Measurements from ENCODE around the gene PRDM9.
"Not testable (repeated sequence)": the region's sequence is repeated elsewhere in the genome, so short reads cannot be mapped to it uniquely, and the experiment has no call there.

The PRDM9 gene

DNA sequence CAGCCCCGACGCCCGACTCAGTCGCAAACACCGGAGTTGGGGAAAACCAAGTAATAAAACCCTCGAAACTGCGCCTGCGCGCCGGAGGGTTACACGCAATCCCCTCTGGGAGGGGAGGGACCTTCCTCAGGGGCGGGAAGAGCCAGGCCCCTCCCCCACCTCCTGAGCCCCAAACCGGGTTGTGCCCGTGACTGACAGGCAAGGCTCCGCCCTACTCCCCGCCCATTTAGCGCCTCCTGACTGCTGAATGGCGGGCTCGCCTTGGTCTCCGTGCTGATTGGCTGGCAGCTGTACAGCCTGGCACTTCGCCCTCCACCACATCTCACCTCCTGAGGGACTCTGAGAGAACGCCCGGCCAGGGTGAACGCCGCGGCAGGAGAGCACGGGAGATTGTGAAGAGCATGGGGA, at the start of gene PRDM9:
Gene PRDM9 (plus strand): TSS at position 332 of the 408 bp plus-strand sequence. CDS start 1,425 bp downstream, outside the sequence.
- FAIRE-seq (peak; percentile 97), DNase-seq (ENCODE audit: low spot score) (peak; percentile 97)

DNA sequence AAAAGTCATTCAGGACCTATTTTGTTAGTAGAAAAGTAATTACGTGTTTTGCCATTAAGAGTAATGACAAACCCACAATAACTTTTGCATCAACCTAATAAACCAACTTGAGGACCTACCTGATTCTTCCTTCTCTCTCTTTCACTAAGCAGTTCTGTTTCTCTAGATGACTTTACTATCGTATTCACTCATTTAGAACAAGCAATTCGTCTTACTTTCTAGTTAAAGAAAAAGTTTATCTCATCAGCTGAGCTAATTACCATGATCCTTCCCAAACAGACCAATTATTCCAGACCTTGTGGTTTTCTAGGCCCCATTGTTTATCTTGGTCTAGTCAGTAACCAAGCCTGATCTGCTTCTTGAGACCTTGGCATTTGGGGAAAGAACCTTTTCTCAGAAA, 49.6 kb upstream of the PRDM9 start:
- DNase-seq (ENCODE audit: low spot score): no peak
- FAIRE-seq: no peak

GRCh38 chr5:23459214-23459613, 48.2 kb upstream of the PRDM9 start:
- no peak for DNase-seq (ENCODE audit: low spot score)
- FAIRE-seq: no peak

GRCh38 chr5:23461576-23461975, 45.8 kb upstream of the PRDM9 start:
- FAIRE-seq: no peak
- DNase-seq (ENCODE audit: low spot score): no peak

DNA sequence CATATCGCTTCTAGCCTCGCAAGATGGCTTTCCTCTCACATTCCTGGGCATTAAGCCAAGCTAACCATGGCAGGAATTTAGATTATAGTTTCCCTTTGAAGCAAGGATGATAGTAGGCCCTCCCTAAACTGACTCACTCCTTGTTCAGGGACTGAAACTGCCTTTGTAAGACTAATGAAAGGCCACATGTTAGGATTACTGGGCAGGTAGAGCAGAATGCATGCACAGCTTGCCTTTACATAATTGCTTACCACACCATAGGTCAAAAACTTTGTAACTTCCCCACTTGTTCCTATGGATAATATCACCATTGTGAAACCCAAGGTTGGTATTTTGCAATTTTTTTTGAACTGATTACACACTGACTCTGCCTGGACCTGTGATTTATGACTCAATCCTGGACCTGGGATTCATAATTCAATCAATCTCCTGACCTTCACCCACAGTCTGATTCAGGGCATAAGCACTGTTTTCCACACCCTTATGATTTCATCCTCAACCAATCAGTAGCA, 41.0 kb upstream of the PRDM9 start:
- DNase-seq (ENCODE audit: low spot score) (peak; percentile 66), FAIRE-seq (peak; percentile 76)

DNA sequence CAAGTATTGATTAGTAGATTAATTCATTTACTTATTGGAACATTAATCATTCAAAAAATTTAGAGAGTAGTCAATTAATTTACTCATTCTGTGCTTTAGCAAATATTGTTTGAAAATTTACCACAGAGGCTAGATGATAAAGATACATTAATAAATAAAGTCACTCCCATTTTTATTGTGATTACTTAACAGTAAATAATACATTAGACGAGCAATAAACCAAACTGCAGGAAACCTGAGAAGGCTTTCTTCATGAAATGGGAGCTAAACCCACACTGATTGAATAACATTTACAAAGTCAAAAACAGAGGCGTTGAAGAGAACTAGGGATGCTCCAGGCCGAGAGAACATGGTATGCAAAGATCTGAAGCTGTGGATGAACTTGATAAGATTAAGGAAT, 38.8 kb upstream of the PRDM9 start:
- DNase-seq (ENCODE audit: low spot score) (no peak), FAIRE-seq (no peak)

GRCh38 chr5:23473915-23474314, 33.5 kb upstream of the PRDM9 start:
- DNase-seq (ENCODE audit: low spot score) (no peak), FAIRE-seq (no peak)

GRCh38 chr5:23474315-23474714, 33.1 kb upstream of the PRDM9 start:
- no peak for DNase-seq (ENCODE audit: low spot score)
- no peak for FAIRE-seq

DNA sequence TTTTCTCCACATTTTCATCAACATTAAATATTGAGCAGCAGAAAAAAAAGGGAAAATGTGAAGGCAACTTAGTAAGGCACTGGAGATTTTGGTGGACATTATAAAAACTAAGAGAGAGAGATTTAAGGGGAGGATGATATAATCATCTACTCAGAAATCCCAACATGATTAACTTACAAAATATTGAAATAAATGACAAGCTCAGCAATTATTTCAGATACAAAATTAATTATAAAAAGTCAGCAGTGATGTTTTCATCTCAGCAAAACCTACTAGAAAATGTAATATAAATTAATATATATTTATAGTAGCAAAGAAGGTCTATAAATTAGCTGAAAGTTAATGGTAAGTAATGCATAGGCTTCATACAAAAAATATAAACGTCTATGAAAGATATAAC, 30.8 kb upstream of the PRDM9 start:
- FAIRE-seq (no peak), DNase-seq (ENCODE audit: low spot score) (no peak)

DNA sequence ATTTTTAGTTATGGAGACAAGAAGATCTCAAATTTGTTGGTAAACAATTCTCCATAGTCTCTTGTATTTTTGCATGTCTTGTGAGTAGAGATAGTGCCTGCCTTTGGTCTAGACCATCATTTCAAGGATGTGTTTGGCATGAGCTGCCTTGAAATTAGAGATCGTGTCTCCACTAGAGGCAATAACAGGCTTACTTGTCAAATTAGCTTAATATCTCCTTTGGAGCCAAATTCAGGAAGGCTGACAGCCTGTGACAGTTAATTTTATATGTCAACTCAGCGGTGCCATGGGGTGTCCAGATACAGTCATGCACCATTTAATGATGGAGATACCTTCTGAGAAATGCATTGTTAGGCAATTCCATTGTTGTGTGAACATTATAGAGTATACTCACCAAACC, 24.8 kb upstream of the PRDM9 start:
- DNase-seq (ENCODE audit: low spot score) (no peak), FAIRE-seq (peak; percentile 75)

GRCh38 chr5:23483090-23483489, 24.3 kb upstream of the PRDM9 start:
- FAIRE-seq (no peak), DNase-seq (ENCODE audit: low spot score) (no peak)

- DNase-seq (ENCODE audit: low spot score): no peak
- no peak for FAIRE-seq
Measured at GRCh38 chr5:23484096-23484495, 23.3 kb upstream of the PRDM9 start.

- DNase-seq (ENCODE audit: low spot score): not testable (repeated sequence)
- FAIRE-seq: peak; percentile 44
Measured at GRCh38 chr5:23486227-23486626, 21.2 kb upstream of the PRDM9 start.

- no peak for FAIRE-seq
- DNase-seq (ENCODE audit: low spot score): no peak
Measured at GRCh38 chr5:23490993-23491392, 16.4 kb upstream of the PRDM9 start.

- no peak for FAIRE-seq
- no peak for DNase-seq (ENCODE audit: low spot score)
Measured at GRCh38 chr5:23494558-23494957, 12.9 kb upstream of the PRDM9 start.

DNA sequence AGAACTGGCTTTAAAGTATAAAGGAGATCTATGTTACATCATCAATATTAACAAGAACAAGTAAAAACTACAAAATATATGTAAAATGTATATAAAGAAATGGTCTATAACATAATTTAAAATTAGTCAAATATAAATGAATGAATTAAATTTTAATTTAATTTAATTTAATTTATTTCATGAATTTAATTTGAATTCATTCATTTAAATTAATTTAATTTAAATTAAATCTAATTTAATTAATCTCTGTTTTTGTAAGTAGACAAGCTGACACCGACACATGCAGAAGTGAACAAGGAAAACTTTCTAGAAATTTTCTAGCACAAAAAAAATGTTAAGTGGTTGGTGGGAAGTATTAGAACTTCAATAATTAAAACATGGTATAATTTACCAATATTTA, 10.8 kb upstream of the PRDM9 start:
- no peak for FAIRE-seq

DNA sequence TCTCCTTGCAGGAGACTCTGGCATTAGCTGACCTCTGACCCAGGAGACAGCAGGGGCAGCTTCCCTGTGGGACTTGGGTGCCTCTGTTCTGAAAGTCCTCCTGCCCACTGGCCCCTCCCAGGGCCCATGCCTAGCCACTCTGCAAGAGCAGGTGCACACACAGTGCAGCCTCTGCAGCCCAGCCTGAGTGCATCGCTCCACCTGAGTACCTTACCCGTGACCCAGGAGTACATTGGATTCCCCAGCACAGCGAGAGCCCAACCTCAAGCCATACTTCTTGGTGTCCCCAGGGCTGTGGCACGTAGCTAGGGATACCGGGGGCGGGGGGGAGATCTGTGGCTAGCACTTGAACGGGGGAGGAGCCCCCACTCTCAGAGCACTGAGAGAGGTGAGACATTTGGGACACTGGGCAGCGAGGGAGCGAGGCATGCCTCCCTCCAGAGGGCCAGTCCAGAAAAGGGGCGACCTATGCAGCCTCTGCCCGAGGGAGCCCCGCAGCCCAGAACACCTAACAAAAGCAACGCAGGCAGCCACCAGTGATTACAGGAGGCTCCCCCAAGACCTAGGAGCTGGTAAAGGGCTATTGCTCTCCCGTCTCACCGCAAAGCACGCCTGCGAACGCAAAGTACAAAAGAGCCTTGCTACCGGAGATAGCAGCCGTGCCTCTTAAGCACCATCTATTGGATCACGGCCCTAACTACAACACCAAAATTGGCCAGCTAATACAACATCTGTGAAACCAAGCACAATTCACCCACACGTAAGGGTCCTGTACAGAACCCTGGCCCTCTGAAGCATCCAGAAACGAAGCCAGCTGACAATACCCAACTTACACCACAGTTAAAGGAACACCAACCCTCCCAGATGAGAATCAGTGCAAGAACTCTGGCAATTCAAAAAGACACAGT, 826 bp upstream of the PRDM9 start:
- DNase-seq (ENCODE audit: low spot score): peak; percentile 66
- peak; percentile 88 for FAIRE-seq

More for the DNA sequence above, 10.8 kb upstream of the PRDM9 start:
- no peak for DNase-seq (ENCODE audit: low spot score)

- FAIRE-seq: not testable (repeated sequence)
Measured at GRCh38 chr5:23510434-23510833, 3.0 kb downstream of the PRDM9 start.

DNA sequence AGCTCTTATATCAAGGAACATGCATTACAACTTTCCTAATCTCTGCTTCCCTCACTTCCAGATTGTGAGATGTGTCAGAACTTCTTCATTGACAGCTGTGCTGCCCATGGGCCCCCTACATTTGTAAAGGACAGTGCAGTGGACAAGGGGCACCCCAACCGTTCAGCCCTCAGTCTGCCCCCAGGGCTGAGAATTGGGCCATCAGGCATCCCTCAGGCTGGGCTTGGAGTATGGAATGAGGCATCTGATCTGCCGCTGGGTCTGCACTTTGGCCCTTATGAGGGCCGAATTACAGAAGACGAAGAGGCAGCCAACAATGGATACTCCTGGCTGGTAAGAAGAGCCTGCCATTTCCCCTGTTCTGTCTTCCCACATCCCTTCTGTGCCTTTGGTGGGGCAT, 15.1 kb downstream of the PRDM9 start:
- FAIRE-seq (no peak), DNase-seq (ENCODE audit: low spot score) (no peak)

More at GRCh38 chr5:23510434-23510833, 3.0 kb downstream of the PRDM9 start:
- DNase-seq (ENCODE audit: low spot score): not testable (repeated sequence)

- FAIRE-seq (no peak), DNase-seq (ENCODE audit: low spot score) (no peak)
Measured at GRCh38 chr5:23523031-23523430, 15.6 kb downstream of the PRDM9 start.

- DNase-seq (ENCODE audit: low spot score): no peak
- no peak for FAIRE-seq
Measured at GRCh38 chr5:23523998-23524397, 16.6 kb downstream of the PRDM9 start.

DNA sequence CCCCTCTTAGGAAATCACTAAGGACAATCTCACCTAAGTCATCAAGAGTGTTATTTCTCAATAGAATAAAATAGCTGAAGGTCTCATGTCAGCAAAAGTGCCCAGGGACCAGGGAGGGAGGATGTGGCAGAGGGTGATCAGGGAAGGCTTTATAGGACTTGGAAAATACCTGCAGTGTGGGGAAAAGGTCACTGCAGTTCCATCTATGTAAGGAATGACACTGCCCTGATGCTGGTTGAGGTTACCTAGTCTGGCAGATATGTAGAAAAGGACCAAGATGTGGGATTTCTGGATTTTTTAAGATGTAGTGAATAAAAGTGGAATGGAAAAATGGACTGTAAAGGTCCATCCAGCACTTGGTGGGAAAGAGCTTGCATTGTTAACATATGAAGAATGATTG, 18.3 kb downstream of the PRDM9 start:
- no peak for DNase-seq (ENCODE audit: low spot score)
- no peak for FAIRE-seq

DNA sequence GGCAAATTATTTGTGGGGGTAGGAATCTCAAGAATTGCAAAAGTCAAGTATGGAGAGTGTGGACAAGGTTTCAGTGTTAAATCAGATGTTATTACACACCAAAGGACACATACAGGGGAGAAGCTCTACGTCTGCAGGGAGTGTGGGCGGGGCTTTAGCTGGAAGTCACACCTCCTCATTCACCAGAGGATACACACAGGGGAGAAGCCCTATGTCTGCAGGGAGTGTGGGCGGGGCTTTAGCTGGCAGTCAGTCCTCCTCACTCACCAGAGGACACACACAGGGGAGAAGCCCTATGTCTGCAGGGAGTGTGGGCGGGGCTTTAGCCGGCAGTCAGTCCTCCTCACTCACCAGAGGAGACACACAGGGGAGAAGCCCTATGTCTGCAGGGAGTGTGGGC, 19.2 kb downstream of the PRDM9 start:
- not testable (repeated sequence) for FAIRE-seq; DNase-seq (ENCODE audit: low spot score)
